HCT116 (cell line): ENCODE data around the gene VEGFA. TPM values are rescaled to one million over a fixed set of nuclear protein-coding genes. Genes with fewer than 3 reads are reported as not detected.

Experiments
- ATAC-seq: fragments of 200-7000 bp; cut with Tn5 transposase; 2 replicates; pipeline ENCODE4 v1.9.1; 2020; ENCODE audit warnings: mild to moderate bottlenecking, moderate library complexity
- BruUV-seq: library from RNA; stranded (reverse); fragments of 400-500 nt; replicated peaks from 2 replicates; lab custom pipeline; 2021; lab: Mats Ljungman, UMichigan
- CTCF ChIA-PET: fragments of 300-600 bp; sonication (Branson Sonifier 250); formaldehyde crosslinking; loops from one replicate; lab custom pipeline; 2021; ENCODE audit warnings: antibody characterized with exemption; lab: Charles Lee
- POLR2A ChIA-PET: fragments of 300-600, 350-600 bp; sonication (Branson Sonifier 250); formaldehyde crosslinking; loops from one replicate; lab custom pipeline; 2021; ENCODE audit warnings: antibody characterized with exemption; lab: Charles Lee
- RAD21 ChIA-PET, 2 experiments: fragments of 300-600 bp; sonication (Branson Sonifier 250); formaldehyde crosslinking; loops; one replicate each; lab custom pipeline; 2023; ENCODE audit warnings: low total read pairs in 2 of 2; ENCODE audit not compliant: uncharacterized antibody in 2 of 2, unreplicated experiment in 2 of 2, low non-redundant PET in 1 of 2; lab: Charles Lee
- DNase-seq: peaks from one replicate; pipeline ENCODE4 v3.0.0-alpha.2; 2010; ENCODE audit warnings: low read depth, low spot score
- H2AFZ ChIP-seq: fragments of 200-600 bp; shearing (Covaris generic), sonication (generic); 2 replicates; pipeline ENCODE4 v1.6.1; 2017; ENCODE audit warnings: low read depth, mixed run types, mixed read lengths, antibody characterized with exemption, low read length; ENCODE audit not compliant: poor library complexity, severe bottlenecking
- H3K27ac ChIP-seq: 2 replicates; pipeline ENCODE4 v1.5.1; 2012; ENCODE audit warnings: low read depth, low read length
- H3K27me3 ChIP-seq: fragments of 200-600 bp; sonication (generic); 2 replicates; pipeline ENCODE4 v1.6.1; 2016; ENCODE audit warnings: mixed run types, low read length, mixed read lengths; ENCODE audit not compliant: insufficient read depth
- H3K36me3 ChIP-seq, 2 experiments: fragments of 200-500 bp in 1 of 2; fragments of 200-600 bp in 1 of 2; sonication (Bioruptor generic) in 1 of 2; sonication (generic) in 1 of 2; 2 replicates each; pipeline versions ENCODE4 v1.5.1 to v1.6.1; 2014 to 2016; ENCODE audit warnings: low read length in 2 of 2, inconsistent platforms in 1 of 2, mixed read lengths in 1 of 2, mixed run types in 1 of 2; ENCODE audit not compliant: insufficient read depth in 2 of 2, control insufficient read depth in 1 of 2
- H3K4me1 ChIP-seq, 2 experiments: fragments of 200-600 bp in 1 of 2; sonication (generic) in 1 of 2; 2 replicates each; pipeline versions ENCODE4 v1.5.1 to v1.6.1; 2012 to 2017; ENCODE audit warnings: low read length in 2 of 2, inconsistent platforms in 1 of 2, mild to moderate bottlenecking in 1 of 2, mixed read lengths in 1 of 2, mixed run types in 1 of 2, moderate library complexity in 1 of 2; ENCODE audit not compliant: insufficient read depth in 2 of 2, control insufficient read depth in 1 of 2
- H3K4me2 ChIP-seq: fragments of 200-600 bp; sonication (generic); 2 replicates; pipeline ENCODE4 v1.6.1; 2017; ENCODE audit warnings: mixed run types, low read length, mixed read lengths
- H3K4me3 ChIP-seq, 2 experiments: fragments of 200-600 bp in 1 of 2; sonication (generic) in 1 of 2; replicated peaks in 1 of 2; 2 replicates each; pipeline ENCODE4 v1.5.1; 2011 to 2016; ENCODE audit warnings: low read length in 2 of 2, control low read depth in 1 of 2, low read depth in 1 of 2, mild to moderate bottlenecking in 1 of 2, mixed read lengths in 1 of 2, mixed run types in 1 of 2
- H3K79me2 ChIP-seq: fragments of 200-600 bp; sonication (generic); 2 replicates; pipeline ENCODE4 v1.6.1; 2017; ENCODE audit warnings: mild to moderate bottlenecking, mixed run types, low read length, moderate library complexity, mixed read lengths; ENCODE audit not compliant: insufficient read depth
- H3K9ac ChIP-seq: fragments of 200-600 bp; sonication (generic); 2 replicates; pipeline ENCODE4 v1.6.1; 2016; ENCODE audit warnings: low read length, mixed read lengths
- H3K9me2 ChIP-seq: fragments of 200-600 bp; sonication (generic), shearing (Covaris generic); 2 replicates; pipeline ENCODE4 v1.6.1; 2017; ENCODE audit warnings: mixed run types, mild to moderate bottlenecking, moderate library complexity; ENCODE audit not compliant: insufficient read depth
- H3K9me3 ChIP-seq, 2 experiments: fragments of 200-500 bp in 1 of 2; fragments of 200-600 bp in 1 of 2; sonication (Bioruptor generic) in 1 of 2; sonication (generic) in 1 of 2; 2 replicates each; pipeline ENCODE4 v1.6.1; 2014 to 2017; ENCODE audit warnings: low read length in 2 of 2, mixed read lengths in 2 of 2, inconsistent platforms in 1 of 2, low read depth in 1 of 2, mild to moderate bottlenecking in 1 of 2, mixed run types in 1 of 2, moderate library complexity in 1 of 2; ENCODE audit not compliant: control insufficient read depth in 1 of 2, insufficient read depth in 1 of 2
- H4K20me1 ChIP-seq: fragments of 200-600 bp; sonication (generic), shearing (Covaris generic); 2 replicates; pipeline ENCODE4 v1.6.1; 2017; ENCODE audit warnings: mixed run types, mild to moderate bottlenecking, moderate library complexity; ENCODE audit not compliant: insufficient read depth
- CEBPB ChIP-seq: IDR thresholded peaks from 2 replicates; pipeline ENCODE4 v1.6.1; 2012; ENCODE audit warnings: low read depth
- EGR1 ChIP-seq: IDR thresholded peaks from 2 replicates; pipeline ENCODE4 v1.6.1; 2012; ENCODE audit warnings: low read depth
- ELF1 ChIP-seq: IDR thresholded peaks from 2 replicates; pipeline ENCODE4 v1.6.1; 2012; ENCODE audit warnings: low read depth, borderline replicate concordance
- EZH2 ChIP-seq: fragments of 200-600 bp; sonication (generic); IDR thresholded peaks from 2 replicates; pipeline ENCODE4 v1.6.1; 2017; ENCODE audit warnings: antibody characterized with exemption, mixed run types
- EZH2phosphoT487 ChIP-seq: fragments of 200-600 bp; IDR thresholded peaks from 2 replicates; pipeline ENCODE4 v1.6.1; 2018; ENCODE audit warnings: antibody characterized with exemption, borderline replicate concordance
- FOSL1 ChIP-seq: IDR thresholded peaks from 2 replicates; pipeline ENCODE4 v1.6.1; 2012; ENCODE audit warnings: low read depth
- JUND ChIP-seq: IDR thresholded peaks from 2 replicates; pipeline ENCODE4 v1.6.1; 2012
- POLR2AphosphoS5 ChIP-seq: IDR thresholded peaks from 2 replicates; pipeline ENCODE4 v1.6.1; 2011; ENCODE audit warnings: mild to moderate bottlenecking, low read depth, low read length, moderate library complexity
- RAD21 ChIP-seq: IDR thresholded peaks from 2 replicates; pipeline ENCODE4 v1.6.1; 2012; ENCODE audit warnings: low read depth, mild to moderate bottlenecking
- SIN3A ChIP-seq: IDR thresholded peaks from 2 replicates; pipeline ENCODE4 v1.6.1; 2012; ENCODE audit warnings: low read depth
- SP1 ChIP-seq: IDR thresholded peaks from 2 replicates; pipeline ENCODE4 v1.6.1; 2012; ENCODE audit warnings: low read depth
- SRF ChIP-seq: IDR thresholded peaks from 2 replicates; pipeline ENCODE4 v1.6.1; 2012; ENCODE audit warnings: low read depth
- TCF7L2 ChIP-seq: IDR thresholded peaks from 2 replicates; pipeline ENCODE4 v1.7.0; 2011; ENCODE audit warnings: borderline replicate concordance, inconsistent platforms; ENCODE audit not compliant: insufficient read depth, insufficient read length; ENCODE audit errors: extremely low read depth
- YY1 ChIP-seq: IDR thresholded peaks from 2 replicates; pipeline ENCODE4 v1.6.1; 2011; ENCODE audit warnings: low read length, low read depth, moderate library complexity, mild to moderate bottlenecking; ENCODE audit not compliant: insufficient replicate concordance; ENCODE audit errors: extremely low read depth
- ZFX ChIP-seq: fragments of 450-650 bp; IDR thresholded peaks from 2 replicates; pipeline ENCODE4 v1.6.1; 2017
- ZNF274 ChIP-seq: fragments of 200-500 bp; sonication (Bioruptor generic); IDR thresholded peaks from 2 replicates; pipeline ENCODE4 v1.6.1; 2014; ENCODE audit warnings: mild to moderate bottlenecking, low read depth, low read length, inconsistent platforms
- intact Hi-C: fragments of 100-400 bp; cut with micrococcal nuclease; formaldehyde crosslinking; loops from 2 replicates; pipeline ENCODE4 v1.10.0; 2022
- total RNA-seq: library from RNA; stranded (reverse); gene quantifications from one replicate; pipeline ENCODE4 v1.2.1, GENCODE V29; 2021; ENCODE audit not compliant: unreplicated experiment
- TF ChIP-seq, protein P1 (sequence below): IDR thresholded peaks from 2 replicates; pipeline ENCODE4 v1.6.1; 2012
- TF ChIP-seq, protein P2 (sequence below): IDR thresholded peaks from 2 replicates; pipeline ENCODE4 v1.6.1; 2011; ENCODE audit warnings: mild to moderate bottlenecking, low read length, moderate library complexity; ENCODE audit not compliant: insufficient replicate concordance; ENCODE audit errors: extremely low read depth
- TF ChIP-seq, protein P3 (sequence below), 3 experiments: fragments of 200-600 bp in 1 of 3; sonication (generic) in 1 of 3; IDR thresholded peaks in 2 of 3; conservative IDR thresholded peaks in 1 of 3; 2 replicates each; pipeline ENCODE4 v1.5.1; 2012 to 2017; ENCODE audit warnings: low read depth in 2 of 3, low read length in 2 of 3, antibody characterized with exemption in 1 of 3, borderline replicate concordance in 1 of 3, control low read depth in 1 of 3, mild to moderate bottlenecking in 1 of 3, mixed read lengths in 1 of 3, mixed run types in 1 of 3, moderate library complexity in 1 of 3; ENCODE audit not compliant: insufficient read depth in 1 of 3
- TF ChIP-seq, protein P4 (sequence below): IDR thresholded peaks from 2 replicates; pipeline ENCODE4 v1.6.1; 2012

Gene VEGFA
- total RNA-seq, 1 experiment from 2014 or later: 112 TPM

DNA sequence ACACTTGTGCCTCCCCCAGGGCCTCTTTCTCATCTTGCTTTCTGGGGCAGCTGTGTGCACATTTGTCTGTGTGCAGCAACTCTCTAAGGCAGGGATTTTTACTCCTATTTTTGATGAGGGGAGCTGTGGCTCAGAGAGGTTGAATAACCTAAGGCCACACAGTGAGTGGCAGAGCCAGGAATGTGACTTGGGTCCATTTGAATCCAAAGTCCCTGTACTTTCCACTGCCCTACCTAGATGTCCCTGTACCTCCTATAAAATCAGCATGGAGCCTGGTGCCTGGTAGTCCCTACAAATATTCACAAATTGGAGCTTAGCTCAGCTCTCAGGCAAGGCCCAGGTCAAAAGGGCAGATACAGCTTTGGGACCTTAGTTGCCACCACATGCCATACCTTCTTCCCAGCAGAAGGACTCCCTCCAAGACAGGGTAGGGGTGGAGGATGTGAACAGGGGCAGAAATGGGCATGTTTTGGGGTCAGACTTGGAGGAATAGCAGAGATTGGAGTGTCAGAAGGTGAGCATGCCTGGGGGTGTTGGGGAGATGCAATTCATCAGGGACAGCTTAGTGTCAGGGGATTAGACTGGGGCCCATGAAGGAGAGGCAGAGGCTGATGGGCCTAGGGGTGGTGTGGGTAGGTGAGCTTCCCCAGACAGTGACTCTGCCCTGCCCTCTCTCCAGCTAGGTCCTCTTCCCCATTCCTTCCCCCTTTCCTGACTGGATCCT is 4.1 kb upstream of the VEGFA start:
- H3K9ac ChIP-seq: no peak overlapping the region
- DNase-seq: no peak
- ChIA-PET CTCF (no interaction called here), RAD21 (interaction anchor here in 1 of 2 experiments (0.7 kb wide), 1 partner anchor 111 kb away, joined by 3 read pairs; no protein-coding TSS in a partner anchor), POLR2A (interaction anchor here (0.7 kb wide), 1 partner anchor 441 kb away, joined by 3 read pairs; no protein-coding TSS in a partner anchor)
- peaks cover 0 to 7% of the 10 kb centered on the region in 2 experiments; a peak in 2 of 4 replicates for H3K4me1 ChIP-seq
- H3K9me3 ChIP-seq: no peaks in the 10 kb centered on the region
- H3K27ac ChIP-seq: no peak overlapping the region
- H3K79me2 ChIP-seq: peaks cover 8% of the 10 kb centered on the region; the same call in 1 of the 2 replicates
- H3K27me3 ChIP-seq: no peaks in the 10 kb centered on the region; the same call in 1 of the 2 replicates
- H3K36me3 ChIP-seq: no peaks in the 10 kb centered on the region
- H3K9me2 ChIP-seq: no peaks in the 10 kb centered on the region
- no peak overlapping the region for H3K4me3 ChIP-seq
- intact Hi-C loops: no loop called here
- H4K20me1 ChIP-seq: no peaks in the 10 kb centered on the region
- BruUV-seq: no TSS peak
- no peak overlapping the region for H2AFZ ChIP-seq
- H3K4me2 ChIP-seq: no peak overlapping the region
- TF ChIP-seq, protein P1, sequence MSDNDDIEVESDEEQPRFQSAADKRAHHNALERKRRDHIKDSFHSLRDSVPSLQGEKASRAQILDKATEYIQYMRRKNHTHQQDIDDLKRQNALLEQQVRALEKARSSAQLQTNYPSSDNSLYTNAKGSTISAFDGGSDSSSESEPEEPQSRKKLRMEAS: no peak
- TF ChIP-seq, protein P2, sequence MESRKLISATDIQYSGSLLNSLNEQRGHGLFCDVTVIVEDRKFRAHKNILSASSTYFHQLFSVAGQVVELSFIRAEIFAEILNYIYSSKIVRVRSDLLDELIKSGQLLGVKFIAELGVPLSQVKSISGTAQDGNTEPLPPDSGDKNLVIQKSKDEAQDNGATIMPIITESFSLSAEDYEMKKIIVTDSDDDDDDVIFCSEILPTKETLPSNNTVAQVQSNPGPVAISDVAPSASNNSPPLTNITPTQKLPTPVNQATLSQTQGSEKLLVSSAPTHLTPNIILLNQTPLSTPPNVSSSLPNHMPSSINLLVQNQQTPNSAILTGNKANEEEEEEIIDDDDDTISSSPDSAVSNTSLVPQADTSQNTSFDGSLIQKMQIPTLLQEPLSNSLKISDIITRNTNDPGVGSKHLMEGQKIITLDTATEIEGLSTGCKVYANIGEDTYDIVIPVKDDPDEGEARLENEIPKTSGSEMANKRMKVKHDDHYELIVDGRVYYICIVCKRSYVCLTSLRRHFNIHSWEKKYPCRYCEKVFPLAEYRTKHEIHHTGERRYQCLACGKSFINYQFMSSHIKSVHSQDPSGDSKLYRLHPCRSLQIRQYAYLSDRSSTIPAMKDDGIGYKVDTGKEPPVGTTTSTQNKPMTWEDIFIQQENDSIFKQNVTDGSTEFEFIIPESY: no peak
- TF ChIP-seq, protein P3, sequence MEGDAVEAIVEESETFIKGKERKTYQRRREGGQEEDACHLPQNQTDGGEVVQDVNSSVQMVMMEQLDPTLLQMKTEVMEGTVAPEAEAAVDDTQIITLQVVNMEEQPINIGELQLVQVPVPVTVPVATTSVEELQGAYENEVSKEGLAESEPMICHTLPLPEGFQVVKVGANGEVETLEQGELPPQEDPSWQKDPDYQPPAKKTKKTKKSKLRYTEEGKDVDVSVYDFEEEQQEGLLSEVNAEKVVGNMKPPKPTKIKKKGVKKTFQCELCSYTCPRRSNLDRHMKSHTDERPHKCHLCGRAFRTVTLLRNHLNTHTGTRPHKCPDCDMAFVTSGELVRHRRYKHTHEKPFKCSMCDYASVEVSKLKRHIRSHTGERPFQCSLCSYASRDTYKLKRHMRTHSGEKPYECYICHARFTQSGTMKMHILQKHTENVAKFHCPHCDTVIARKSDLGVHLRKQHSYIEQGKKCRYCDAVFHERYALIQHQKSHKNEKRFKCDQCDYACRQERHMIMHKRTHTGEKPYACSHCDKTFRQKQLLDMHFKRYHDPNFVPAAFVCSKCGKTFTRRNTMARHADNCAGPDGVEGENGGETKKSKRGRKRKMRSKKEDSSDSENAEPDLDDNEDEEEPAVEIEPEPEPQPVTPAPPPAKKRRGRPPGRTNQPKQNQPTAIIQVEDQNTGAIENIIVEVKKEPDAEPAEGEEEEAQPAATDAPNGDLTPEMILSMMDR (IDR thresholded peaks at IDR 0.05 in 2 of 3, conservative IDR thresholded peaks at IDR 0.05 in 1 of 3; ENCODE audit: borderline replicate concordance in 1 of 3, insufficient read depth in 1 of 3, low read depth in 2 of 3, low read length in 2 of 3): no peak
- TF ChIP-seq RAD21 (no peak), YY1 (no peak), EZH2 (no peak), FOSL1 (no peak), POLR2AphosphoS5 (no peak), EZH2phosphoT487 (no peak), ZFX (no peak), SIN3A (no peak), ELF1 (no peak), ZNF274 (no peak), CEBPB (no peak), JUND (no peak), SRF (no peak), SP1 (no peak), TCF7L2 (no peak), EGR1 (no peak)
- TF ChIP-seq, protein P4, sequence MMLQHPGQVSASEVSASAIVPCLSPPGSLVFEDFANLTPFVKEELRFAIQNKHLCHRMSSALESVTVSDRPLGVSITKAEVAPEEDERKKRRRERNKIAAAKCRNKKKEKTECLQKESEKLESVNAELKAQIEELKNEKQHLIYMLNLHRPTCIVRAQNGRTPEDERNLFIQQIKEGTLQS: no peak
- TF ChIP-seq, all 23 proteins: peak for 0
- no peak for ATAC-seq
